Stomach (tissue), 9 donors: ENCODE results near the gene TNFRSF6B. TPM values are rescaled to one million over a fixed set of nuclear protein-coding genes. Genes with fewer than 3 reads are reported as not detected.
A peak's percentile ranks its signal among the peaks of the same experiment; 100 is the strongest.

Source experiments
- DNase-seq, 2 donors: peaks; one replicate each; pipeline versions ENCODE4 v3.0.0 to v3.0.0-alpha.2; 2013 to 2019
- H3K27ac ChIP-seq, 5 donors: fragments of 200-600 bp in 4 of 5; sonication (generic) in 4 of 5; one replicate each; pipeline ENCODE4 v1.5.1; 2013 to 2019; ENCODE audit warnings: mild to moderate bottlenecking in 1 of 5, moderate library complexity in 1 of 5
- H3K27me3 ChIP-seq, 3 donors: fragments of 200-600 bp; sonication (generic); one replicate each; pipeline ENCODE4 v1.5.1; 2017 to 2019; ENCODE audit warnings: mixed run types in 1 of 3
- H3K36me3 ChIP-seq, 4 donors: fragments of 200-600 bp; sonication (generic); 1 replicate in 3 of 4; 2 replicates in 1 of 4; pipeline ENCODE4 v1.5.1; 2016 to 2019
- H3K4me1 ChIP-seq, 4 donors: fragments of 200-600 bp; sonication (generic); one replicate each; pipeline ENCODE4 v1.5.1; 2016 to 2019
- H3K4me3 ChIP-seq, 4 donors: fragments of 200-600 bp; sonication (generic) in 3 of 4; one replicate each; pipeline ENCODE4 v1.5.1; 2016 to 2019; ENCODE audit warnings: mild to moderate bottlenecking in 1 of 4
- H3K9me3 ChIP-seq, 4 donors: fragments of 200-600 bp; sonication (generic); one replicate each; pipeline ENCODE4 v1.5.1; 2016 to 2019
- EP300 ChIP-seq: sonication (generic); formaldehyde crosslinking; IDR thresholded peaks from one replicate; pipeline ENCODE4 v1.6.1; 2017; ENCODE audit warnings: antibody characterized with exemption
- POLR2A ChIP-seq, 4 donors: fragments of 450-650 bp; IDR thresholded peaks; one replicate each; pipeline ENCODE4 v1.6.1; 2016; ENCODE audit warnings: antibody characterized with exemption in 4 of 4, control low read depth in 2 of 4, mild to moderate bottlenecking in 1 of 4, moderate library complexity in 1 of 4
- POLR2AphosphoS5 ChIP-seq, 3 donors: sonication (generic); formaldehyde crosslinking; IDR thresholded peaks; one replicate each; pipeline ENCODE4 v1.6.1; 2016; ENCODE audit warnings: antibody characterized with exemption in 3 of 3
- WGBS, 5 donors: extraction: QIAGEN DNeasy Blood & Tissue Kit in 3 of 5; methylation state at CpG; one replicate each; pipeline versions ENCODE4 v1.1.5 to v1.1.7; 2013 to 2018; 5-methylcytosine and 5-hydroxymethylcytosine counted together
- intact Hi-C: fragments of 100-400 bp; cut with DNase I; formaldehyde crosslinking; loops from one replicate; pipeline ENCODE4 v1.15.1; 2023; ENCODE audit warnings: low total_unique reads
- polyA plus RNA-seq, 3 donors: library from polyadenylated mRNA; stranded (reverse); fragments of 200-250 nt; gene quantifications; one replicate each; pipeline ENCODE4 v1.2.3, GENCODE V29; 2013
- total RNA-seq, 5 donors: library from RNA; depleted of rRNA; stranded (reverse); fragments of >200 nt; gene quantifications; one replicate each; pipeline versions ENCODE4 v1.1.0 to v1.2.3, GENCODE V29; 2014 to 2016
- TF ChIP-seq, protein P1 (sequence below), 7 experiments: fragments of 450-650 bp in 4 of 7; fragments of 200-600 bp in 3 of 7; sonication (generic) in 3 of 7; IDR thresholded peaks; one replicate each; pipeline ENCODE4 v1.5.1; 2016 to 2019; ENCODE audit warnings: antibody characterized with exemption in 7 of 7, control low read depth in 2 of 7, mild to moderate bottlenecking in 1 of 7
- donor health status: healthy with polysubstance abuse.
- donor health status: Bipolar disorder and iron deficiency.
- donor health status: healthy.

TNFRSF6B gene
- total and polyA plus RNA-seq, 8 donors, result 1.1 to 26.2 (median 8.5) TPM; not detected in 1

DNA sequence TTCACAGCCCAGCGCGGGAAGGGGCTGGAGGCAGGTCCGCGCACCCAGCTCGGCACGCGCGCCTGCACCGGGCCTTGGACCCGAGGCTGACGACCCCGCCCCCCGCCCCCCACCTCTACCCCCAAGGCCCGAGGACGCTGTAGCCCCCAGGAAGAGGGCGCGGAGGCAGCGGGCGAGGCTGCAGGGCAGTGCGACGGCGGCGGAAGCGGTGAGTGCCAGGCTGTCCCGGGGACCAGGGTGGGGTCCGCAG lies 41.2 kb downstream of the TNFRSF6B start:
- Histone ChIP-seq H3K9me3 (no peaks in the 10 kb centered on the region), H3K4me3 (peak overlapping the region; percentile 40 to 61 (median 52)), H3K36me3 (peaks cover 24 to 50% (median 46%) of the 10 kb centered on the region in 4 donors), H3K4me1 (peaks cover 43 to 63% (median 59%) of the 10 kb centered on the region in 4 donors), H3K27me3 (peaks cover 0 to 6% (median 0%) of the 10 kb centered on the region in 3 donors), H3K27ac (peak overlapping the region; percentile 48 to 88 (median 79))
- TF ChIP-seq, protein P1, sequence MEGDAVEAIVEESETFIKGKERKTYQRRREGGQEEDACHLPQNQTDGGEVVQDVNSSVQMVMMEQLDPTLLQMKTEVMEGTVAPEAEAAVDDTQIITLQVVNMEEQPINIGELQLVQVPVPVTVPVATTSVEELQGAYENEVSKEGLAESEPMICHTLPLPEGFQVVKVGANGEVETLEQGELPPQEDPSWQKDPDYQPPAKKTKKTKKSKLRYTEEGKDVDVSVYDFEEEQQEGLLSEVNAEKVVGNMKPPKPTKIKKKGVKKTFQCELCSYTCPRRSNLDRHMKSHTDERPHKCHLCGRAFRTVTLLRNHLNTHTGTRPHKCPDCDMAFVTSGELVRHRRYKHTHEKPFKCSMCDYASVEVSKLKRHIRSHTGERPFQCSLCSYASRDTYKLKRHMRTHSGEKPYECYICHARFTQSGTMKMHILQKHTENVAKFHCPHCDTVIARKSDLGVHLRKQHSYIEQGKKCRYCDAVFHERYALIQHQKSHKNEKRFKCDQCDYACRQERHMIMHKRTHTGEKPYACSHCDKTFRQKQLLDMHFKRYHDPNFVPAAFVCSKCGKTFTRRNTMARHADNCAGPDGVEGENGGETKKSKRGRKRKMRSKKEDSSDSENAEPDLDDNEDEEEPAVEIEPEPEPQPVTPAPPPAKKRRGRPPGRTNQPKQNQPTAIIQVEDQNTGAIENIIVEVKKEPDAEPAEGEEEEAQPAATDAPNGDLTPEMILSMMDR (IDR thresholded peaks at IDR 0.05), result no peak
- TF ChIP-seq EP300 (no peak), POLR2AphosphoS5 (IDR thresholded peaks at IDR 0.05) (no peak), POLR2A (IDR thresholded peaks at IDR 0.05) (no peak)
- intact Hi-C loops, result no loop called here
- WGBS, 5 donors, result 0 to 3% (median 1%) methylated on average over 8 to 26 of the region's 26 CpGs; no CpG with 5 or more reads in 1 of the 5 donors
- no peak for DNase-seq

DNA sequence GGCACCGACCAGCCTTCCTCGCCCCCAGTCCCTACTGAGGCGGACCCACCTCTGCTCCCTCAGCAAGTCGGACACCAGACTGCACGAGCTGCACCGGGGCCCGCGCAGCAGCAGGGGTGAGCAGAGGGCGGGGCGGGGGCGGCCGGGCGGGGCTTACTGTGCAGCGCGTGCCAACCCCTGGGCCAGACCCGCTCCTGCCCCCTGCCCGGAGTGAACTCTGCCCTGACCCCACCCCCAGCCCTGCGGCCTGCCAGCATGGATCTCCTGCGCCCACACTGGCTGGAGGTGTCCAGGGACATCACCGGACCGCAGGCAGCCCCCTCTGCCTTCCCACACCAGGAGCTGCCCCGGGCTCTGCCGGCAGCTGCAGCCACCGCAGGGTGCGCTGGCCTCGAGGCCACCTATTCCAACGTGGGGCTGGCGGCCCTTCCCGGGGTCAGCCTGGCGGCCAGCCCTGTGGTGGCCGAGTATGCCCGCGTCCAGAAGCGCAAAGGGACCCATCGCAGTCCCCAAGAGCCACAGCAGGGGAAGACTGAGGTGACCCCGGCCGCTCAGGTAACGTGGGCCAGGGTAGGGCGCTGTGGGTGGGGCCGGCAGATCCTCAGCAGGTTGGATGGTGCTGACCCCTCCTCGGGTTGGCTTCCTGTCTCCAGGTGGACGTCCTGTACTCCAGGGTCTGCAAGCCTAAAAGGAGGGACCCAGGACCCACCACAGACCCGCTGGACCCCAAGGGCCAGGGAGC lies 41.7 kb downstream of the TNFRSF6B start:
- intact Hi-C loops, result no loop called here
- H3K36me3 ChIP-seq, result peaks cover 29 to 53% (median 49%) of the 10 kb centered on the region in 4 donors
- DNase-seq, result peak in 1 of 2 donors; percentile 63
- peaks cover 43 to 67% (median 59%) of the 10 kb centered on the region in 4 donors for H3K4me1 ChIP-seq
- peak overlapping the region; percentile 54 to 90 (median 88) for H3K27ac ChIP-seq
- H3K4me3 ChIP-seq, result peak overlapping the region; percentile 44 to 61 (median 56)
- 3 to 26% (median 16%) methylated on average over 15 to 43 of the region's 43 CpGs for WGBS, 5 donors
- H3K9me3 ChIP-seq, result no peaks in the 10 kb centered on the region
- peaks cover 0 to 6% (median 0%) of the 10 kb centered on the region in 3 donors for H3K27me3 ChIP-seq
- TF ChIP-seq, protein P1 (IDR thresholded peaks at IDR 0.05), result no peak
- no peak for TF ChIP-seq POLR2AphosphoS5 (IDR thresholded peaks at IDR 0.05)
- TF ChIP-seq POLR2A (IDR thresholded peaks at IDR 0.05), result no peak
- TF ChIP-seq EP300, result no peak

DNA sequence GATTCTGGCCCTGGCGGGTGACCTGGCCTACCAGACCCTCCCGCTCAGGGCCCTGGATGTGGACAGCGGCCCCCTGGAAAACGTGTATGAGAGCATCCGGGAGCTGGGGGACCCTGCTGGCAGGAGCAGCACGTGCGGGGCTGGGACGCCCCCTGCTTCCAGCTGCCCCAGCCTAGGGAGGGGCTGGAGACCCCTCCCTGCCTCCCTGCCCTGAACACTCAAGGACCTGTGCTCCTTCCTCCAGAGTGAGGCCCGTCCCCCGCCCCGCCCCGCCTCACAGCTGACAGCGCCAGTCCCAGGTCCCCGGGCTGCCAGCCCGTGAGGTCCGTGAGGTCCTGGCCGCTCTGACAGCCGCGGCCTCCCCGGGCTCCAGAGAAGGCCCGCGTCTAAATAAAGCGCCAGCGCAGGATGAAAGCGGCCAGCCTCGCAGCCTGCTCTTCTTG lies 42.3 kb downstream of the TNFRSF6B start:
- intact Hi-C loops, result no loop called here
- Histone ChIP-seq H3K27ac (peak overlapping the region; percentile 84 to 90 (median 88)), H3K4me1 (peaks cover 43 to 67% (median 59%) of the 10 kb centered on the region in 4 donors), H3K27me3 (peaks cover 0 to 6% (median 0%) of the 10 kb centered on the region in 3 donors), H3K9me3 (no peaks in the 10 kb centered on the region), H3K4me3 (peak overlapping the region; percentile 52 to 61 (median 58)), H3K36me3 (peaks cover 24 to 53% (median 49%) of the 10 kb centered on the region in 4 donors)
- no peak for TF ChIP-seq EP300
- TF ChIP-seq, protein P1 (IDR thresholded peaks at IDR 0.05), result no peak
- TF ChIP-seq POLR2A (IDR thresholded peaks at IDR 0.05), result no peak
- no peak for TF ChIP-seq POLR2AphosphoS5 (IDR thresholded peaks at IDR 0.05)
- peak; percentile 80 to 84 for DNase-seq
- WGBS, 5 donors, result 3 to 31% (median 16%) methylated on average over 10 to 26 of the region's 26 CpGs

DNA sequence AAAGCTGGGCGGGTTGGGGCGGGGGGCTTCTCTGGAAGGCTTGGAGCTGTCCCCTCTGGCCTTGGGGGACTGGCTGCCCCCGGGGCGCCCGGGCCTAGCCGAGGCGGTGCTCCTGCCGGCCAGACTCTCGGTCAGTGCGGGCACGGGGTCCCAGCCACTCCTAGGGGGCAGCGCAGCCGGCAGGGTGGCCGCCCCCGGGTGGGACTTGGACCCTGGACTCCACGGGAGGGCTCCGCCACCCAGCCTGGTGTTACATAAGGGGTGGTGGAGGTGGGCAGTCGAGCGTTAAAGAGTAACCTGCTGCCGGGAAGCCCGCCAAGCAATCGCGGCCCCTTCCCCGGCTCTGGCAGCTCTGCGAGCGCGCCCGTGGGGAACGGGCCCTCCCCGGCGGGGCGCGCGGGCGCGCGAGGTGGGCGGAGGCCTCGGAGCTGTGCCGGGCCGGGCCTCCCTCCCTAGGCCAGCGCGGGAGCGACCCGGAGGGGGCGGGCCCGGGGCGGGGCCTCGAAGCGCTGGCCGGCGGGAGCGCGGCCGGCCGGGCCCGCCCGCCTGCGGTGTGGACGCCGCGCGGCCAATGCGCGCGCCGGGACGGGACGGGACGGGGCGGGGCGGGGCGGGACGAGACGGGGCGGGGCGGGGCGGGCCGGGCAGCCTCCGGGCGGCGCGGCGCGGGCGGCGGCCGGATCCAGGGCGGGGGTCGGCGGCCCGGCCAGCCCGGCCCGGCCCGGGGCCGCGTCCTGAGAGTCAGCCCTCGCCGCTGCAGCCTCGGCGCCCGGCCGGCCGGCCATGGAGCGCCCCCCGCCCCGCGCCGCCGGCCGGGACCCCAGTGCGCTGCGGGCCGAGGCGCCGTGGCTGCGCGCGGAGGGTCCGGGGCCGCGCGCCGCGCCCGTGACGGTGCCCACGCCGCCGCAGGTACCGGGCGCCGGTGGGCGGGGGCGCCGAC lies 42.9 kb downstream of the TNFRSF6B start, which contains the start of gene SLC2A4RG:
Gene SLC2A4RG (plus strand): TSS at position 647 of the 940 bp plus-strand sequence. CDS start 137 bp downstream, at position 784.
- peak; percentile 84 to 95 for DNase-seq
- H3K9me3 ChIP-seq, result no peaks in the 10 kb centered on the region
- WGBS, 5 donors, result 1 to 5% (median 4%) methylated on average over 10 to 132 of the region's 136 CpGs
- no peak for TF ChIP-seq EP300
- H3K4me3 ChIP-seq, result peak within 1 kb of the TSS; percentile 65 to 85 (median 68)
- intact Hi-C loops, result no loop called here
- peaks cover 0 to 6% (median 0%) of the 10 kb centered on the region in 3 donors for H3K27me3 ChIP-seq
- peaks cover 21 to 47% (median 44%) of the 10 kb centered on the region in 4 donors for H3K36me3 ChIP-seq
- peak within 1 kb of the TSS; percentile 84 to 97 (median 93) for H3K27ac ChIP-seq
- peaks cover 43 to 67% (median 59%) of the 10 kb centered on the region in 4 donors for H3K4me1 ChIP-seq
